Glutamatergic neuron (in vitro differentiated cells): ENCODE measurements around the gene METTL25. TPM values are rescaled to one million over a fixed set of nuclear protein-coding genes. Genes with fewer than 3 reads are reported as not detected.

Experiments used
- DNase-seq: peaks from one replicate; pipeline ENCODE4 v3.0.0; 2022
- H3K27ac Mint-ChIP-seq: one replicate; pipeline ENCODE4 v1.8.0; 2020; ENCODE audit warnings: mild to moderate bottlenecking, mixed read lengths, inconsistent platforms; ENCODE audit not compliant: unreplicated experiment
- H3K27me3 Mint-ChIP-seq: one replicate; pipeline ENCODE4 v1.8.0; 2020; ENCODE audit warnings: mild to moderate bottlenecking, moderate library complexity, mixed read lengths, inconsistent platforms; ENCODE audit not compliant: unreplicated experiment
- H3K36me3 Mint-ChIP-seq: one replicate; pipeline ENCODE4 v1.8.0; 2020; ENCODE audit warnings: mild to moderate bottlenecking, mixed read lengths, inconsistent platforms; ENCODE audit not compliant: unreplicated experiment
- H3K4me1 Mint-ChIP-seq: one replicate; pipeline ENCODE4 v1.8.0; 2020; ENCODE audit warnings: mild to moderate bottlenecking, low read depth, mixed read lengths, inconsistent platforms; ENCODE audit not compliant: unreplicated experiment
- H3K4me3 Mint-ChIP-seq: one replicate; pipeline ENCODE4 v1.8.0; 2020; ENCODE audit warnings: mild to moderate bottlenecking, mixed read lengths, inconsistent platforms; ENCODE audit not compliant: unreplicated experiment
- H3K9me3 Mint-ChIP-seq: one replicate; pipeline ENCODE4 v1.8.0; 2020; ENCODE audit warnings: mild to moderate bottlenecking, moderate library complexity, mixed read lengths, inconsistent platforms; ENCODE audit not compliant: unreplicated experiment
- CTCF ChIP-seq: fragments of 200-600 bp; sonication (generic); IDR thresholded peaks from one replicate; pipeline ENCODE4 v1.5.0; 2021; ENCODE audit not compliant: partially characterized antibody, unreplicated experiment
- total RNA-seq: library from RNA; stranded (reverse); fragmentation: NEBNext Ultra II Directional; extraction: Animal tissue kit (Norgen Biotek cat#: 25700); gene quantifications from one replicate; pipeline ENCODE4 v1.2.1, GENCODE V29; 2021; ENCODE audit not compliant: unreplicated experiment

Gene METTL25
- total RNA-seq, 1 donor from 2014 or later = 9.8 TPM

DNA sequence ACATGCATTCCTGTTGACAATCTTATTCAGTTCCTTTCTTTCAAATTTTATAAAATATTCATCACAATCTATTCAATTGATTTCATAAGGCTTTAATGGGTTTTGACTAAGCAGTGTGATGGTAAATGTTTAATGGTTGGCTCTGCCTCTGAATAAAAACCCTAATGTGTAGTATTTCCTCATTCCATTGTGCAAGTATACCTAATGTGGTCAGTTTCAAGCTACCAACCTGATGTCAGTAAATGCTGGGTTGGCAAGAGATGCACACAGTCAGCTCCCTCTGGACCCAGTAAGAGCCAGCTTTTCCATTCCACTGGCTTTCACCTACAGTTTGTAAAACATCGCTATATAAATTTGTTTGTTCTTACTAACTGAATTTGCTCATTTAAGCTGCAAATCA, 53.9 kb downstream of the METTL25 start:
- Mint-ChIP-seq H3K36me3 (no peaks in the 10 kb centered on the region), H3K4me3 (no peak overlapping the region), H3K27me3 (no peaks in the 10 kb centered on the region), H3K9me3 (no peaks in the 10 kb centered on the region), H3K27ac (no peak overlapping the region), H3K4me1 (no peaks in the 10 kb centered on the region)
- DNase-seq = no peak
- TF ChIP-seq CTCF = no peak

DNA sequence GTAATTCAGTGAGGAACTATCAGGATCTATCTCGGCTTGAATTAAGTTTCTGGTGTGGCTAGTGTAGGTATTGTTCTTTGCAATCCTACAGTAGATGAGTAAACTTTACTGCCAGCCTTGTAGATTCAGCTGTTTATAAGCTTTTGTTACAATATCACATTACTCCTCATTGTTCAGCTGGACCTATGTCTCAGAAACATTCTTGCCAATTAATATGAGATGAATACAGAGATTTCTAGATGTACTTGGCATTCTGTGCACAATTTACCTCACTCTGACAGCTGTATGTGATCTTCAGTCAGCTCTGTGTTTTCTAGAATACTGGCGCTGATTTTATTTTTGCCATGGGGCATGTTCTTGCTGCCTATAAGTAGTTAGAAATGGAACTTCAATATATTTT, 55.7 kb downstream of the METTL25 start:
- TF ChIP-seq CTCF = no peak
- H3K4me1 Mint-ChIP-seq = peaks cover 2% of the 10 kb centered on the region
- no peaks in the 10 kb centered on the region for H3K36me3 Mint-ChIP-seq
- no peak for DNase-seq
- H3K4me3 Mint-ChIP-seq = no peak overlapping the region
- H3K27me3 Mint-ChIP-seq = no peaks in the 10 kb centered on the region
- H3K9me3 Mint-ChIP-seq = no peaks in the 10 kb centered on the region
- H3K27ac Mint-ChIP-seq = no peak overlapping the region

- peaks cover 2% of the 10 kb centered on the region for H3K4me1 Mint-ChIP-seq
- no peak overlapping the region for H3K27ac Mint-ChIP-seq
- H3K27me3 Mint-ChIP-seq = no peaks in the 10 kb centered on the region
- no peak for TF ChIP-seq CTCF
- no peak for DNase-seq
- no peak overlapping the region for H3K4me3 Mint-ChIP-seq
- H3K36me3 Mint-ChIP-seq = no peaks in the 10 kb centered on the region
- H3K9me3 Mint-ChIP-seq = no peaks in the 10 kb centered on the region
Measured at GRCh38 chr12:82414926-82415325, 56.6 kb downstream of the METTL25 start.

- Mint-ChIP-seq H3K27me3 (no peaks in the 10 kb centered on the region), H3K4me1 (peaks cover 2% of the 10 kb centered on the region), H3K27ac (no peak overlapping the region), H3K9me3 (no peaks in the 10 kb centered on the region), H3K36me3 (no peaks in the 10 kb centered on the region), H3K4me3 (no peak overlapping the region)
- TF ChIP-seq CTCF = no peak
- DNase-seq = no peak
Measured at GRCh38 chr12:82415402-82415801, 57.1 kb downstream of the METTL25 start.

- no peak overlapping the region for H3K4me3 Mint-ChIP-seq
- H3K4me1 Mint-ChIP-seq = no peaks in the 10 kb centered on the region
Measured at GRCh38 chr12:82425241-82425640, 66.9 kb downstream of the METTL25 start.

More at GRCh38 chr12:82425241-82425640, 66.9 kb downstream of the METTL25 start:
- no peaks in the 10 kb centered on the region for H3K27me3 Mint-ChIP-seq
- no peaks in the 10 kb centered on the region for H3K36me3 Mint-ChIP-seq
- no peak overlapping the region for H3K27ac Mint-ChIP-seq
- H3K9me3 Mint-ChIP-seq = no peaks in the 10 kb centered on the region
- TF ChIP-seq CTCF = no peak
- no peak for DNase-seq
